Measurements from ENCODE around the gene RANBP2.

Gene RANBP2

GRCh38 chr2:108776475-108776874, 57.2 kb downstream of the RANBP2 start:
- no peak for DNase-seq (ENCODE audit: low read depth in 2 of 3, low spot score in 1 of 3)

GRCh38 chr2:108778857-108779256, 59.6 kb downstream of the RANBP2 start:
- DNase-seq (ENCODE audit: low read depth in 2 of 3, low spot score in 1 of 3) = no peak

- DNase-seq (ENCODE audit: low read depth in 2 of 3, low spot score in 1 of 3) = no peak
These were observed 66.7 kb downstream of the RANBP2 start for GRCh38 chr2:108786008-108786353.

- peak; percentile 82 to 92 (median 87) for DNase-seq (ENCODE audit: low read depth in 2 of 3, low spot score in 1 of 3)
These were observed 67.3 kb downstream of the RANBP2 start, which contains the start of gene CCDC138 for GRCh38 chr2:108786354-108787215. Gene CCDC138, plus strand, starts transcription at chr2:108786771. Its CDS starts 52 bp downstream, at chr2:108786823.

- no peak for DNase-seq (ENCODE audit: low read depth in 2 of 3, low spot score in 1 of 3)
These were observed 67.9 kb downstream of the RANBP2 start for GRCh38 chr2:108787216-108787541.

GRCh38 chr2:108803045-108803736, 83.9 kb downstream of the RANBP2 start:
- no peak for DNase-seq (ENCODE audit: low read depth in 2 of 3, low spot score in 1 of 3)

- no peak for DNase-seq (ENCODE audit: low read depth in 2 of 3, low spot score in 1 of 3)
These were observed 85.8 kb downstream of the RANBP2 start for GRCh38 chr2:108805032-108805431.

GRCh38 chr2:108805782-108806181, 86.5 kb downstream of the RANBP2 start:
- no peak for DNase-seq (ENCODE audit: low read depth in 2 of 3, low spot score in 1 of 3)

GRCh38 chr2:108806371-108807113, 87.3 kb downstream of the RANBP2 start:
- no peak for DNase-seq (ENCODE audit: low read depth in 2 of 3, low spot score in 1 of 3)

GRCh38 chr2:108809936-108810335, 90.7 kb downstream of the RANBP2 start:
- DNase-seq (ENCODE audit: low read depth in 2 of 3, low spot score in 1 of 3) = no peak

GRCh38 chr2:108810993-108811957, 92.0 kb downstream of the RANBP2 start:
- no peak for DNase-seq (ENCODE audit: low read depth in 2 of 3, low spot score in 1 of 3)

GRCh38 chr2:108813732-108814131, 94.5 kb downstream of the RANBP2 start:
- DNase-seq (ENCODE audit: low read depth in 2 of 3, low spot score in 1 of 3) = no peak

- DNase-seq (ENCODE audit: low read depth in 2 of 3, low spot score in 1 of 3) = no peak
These were observed 101.2 kb downstream of the RANBP2 start for GRCh38 chr2:108820482-108820881.

- no peak for DNase-seq (ENCODE audit: low read depth in 2 of 3, low spot score in 1 of 3)
These were observed 104.0 kb downstream of the RANBP2 start for GRCh38 chr2:108823286-108823685.

- no peak for DNase-seq (ENCODE audit: low read depth in 2 of 3, low spot score in 1 of 3)
These were observed 105.2 kb downstream of the RANBP2 start for GRCh38 chr2:108824316-108825070.

- no peak for DNase-seq (ENCODE audit: low read depth in 2 of 3, low spot score in 1 of 3)
These were observed 106.0 kb downstream of the RANBP2 start for GRCh38 chr2:108825254-108825653.

- no peak for DNase-seq (ENCODE audit: low read depth in 2 of 3, low spot score in 1 of 3)
These were observed 106.5 kb downstream of the RANBP2 start for GRCh38 chr2:108825736-108826135.

- DNase-seq (ENCODE audit: low read depth in 2 of 3, low spot score in 1 of 3) = no peak
These were observed 110.5 kb downstream of the RANBP2 start for GRCh38 chr2:108829578-108830310.

GRCh38 chr2:108833219-108833618, 113.9 kb downstream of the RANBP2 start:
- DNase-seq (ENCODE audit: low read depth in 2 of 3, low spot score in 1 of 3) = no peak
